HG03159 (cell line): ENCODE results near the gene KLHL5.

ENCODE experiments used
- ATAC-seq: cut with Tn5 transposase; IDR thresholded peaks from one replicate; pipeline ENCODE4 v1.9.1; 2021; ENCODE audit warnings: mild to moderate bottlenecking, moderate library complexity; ENCODE audit not compliant: unreplicated experiment

KLHL5 gene

DNA sequence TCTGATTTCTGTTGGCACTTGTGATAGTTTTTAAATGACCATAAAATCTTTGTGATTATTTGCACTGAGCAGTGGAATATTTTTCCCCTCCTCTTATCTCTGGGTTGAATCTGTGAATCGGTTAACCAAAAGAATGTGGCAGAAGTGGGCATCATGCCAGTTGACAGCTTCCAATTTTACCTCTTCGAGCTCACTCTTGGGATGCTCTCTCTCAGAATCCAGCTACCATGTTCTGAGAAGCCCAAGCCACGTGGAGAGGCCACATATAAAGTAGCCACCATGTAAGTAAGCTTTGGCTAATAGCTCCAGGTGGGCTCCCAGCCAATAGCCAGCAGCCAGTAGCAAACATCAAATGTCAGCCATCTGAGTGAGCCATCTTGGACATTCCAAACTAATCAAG is 107.4 kb downstream of the KLHL5 start:
- ATAC-seq = no peak

DNA sequence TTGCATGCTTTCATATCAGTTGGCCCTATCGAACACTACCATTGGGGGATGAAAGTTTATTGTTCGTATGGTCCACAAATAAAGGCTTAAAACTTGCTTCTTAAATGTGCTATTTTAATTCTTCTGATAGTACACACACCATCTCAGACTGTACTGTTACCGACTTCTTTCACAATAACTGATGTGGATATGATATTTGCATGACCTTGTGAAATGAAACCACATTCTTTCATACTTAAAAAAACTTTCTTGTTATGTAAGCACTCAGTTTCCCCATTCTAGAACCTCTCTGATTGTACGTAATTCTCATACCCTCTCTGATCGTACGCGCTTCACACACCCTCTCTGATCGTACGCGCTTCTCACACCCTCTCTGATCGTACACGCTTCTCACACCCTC is 108.3 kb downstream of the KLHL5 start:
- no peak for ATAC-seq
